Ishikawa (cell line): ENCODE measurements around the gene HSPB8.

Experiments used
- CEBPB ChIP-seq: IDR thresholded peaks from 2 replicates; pipeline ENCODE4 v1.6.1; 2012
- CREB1 ChIP-seq: IDR thresholded peaks from 2 replicates; pipeline ENCODE4 v1.6.1; 2012; ENCODE audit warnings: low read depth
- EGR1 ChIP-seq: IDR thresholded peaks from 2 replicates; pipeline ENCODE4 v1.6.1; 2012
- EP300 ChIP-seq: IDR thresholded peaks from 2 replicates; pipeline ENCODE4 v1.6.1; 2012; ENCODE audit warnings: borderline replicate concordance
- FOXM1 ChIP-seq: IDR thresholded peaks from 2 replicates; pipeline ENCODE4 v1.6.1; 2012; ENCODE audit warnings: low read depth, borderline replicate concordance
- NFIC ChIP-seq: IDR thresholded peaks from 2 replicates; pipeline ENCODE4 v1.6.1; 2012
- RAD21 ChIP-seq: IDR thresholded peaks from 2 replicates; pipeline ENCODE4 v1.6.1; 2012; ENCODE audit warnings: low read depth
- REST ChIP-seq: IDR thresholded peaks from 2 replicates; pipeline ENCODE4 v1.6.1; 2012; ENCODE audit warnings: low read depth, mild to moderate bottlenecking
- TAF1 ChIP-seq: IDR thresholded peaks from 2 replicates; pipeline ENCODE4 v1.6.1; 2012; ENCODE audit warnings: low read depth, mild to moderate bottlenecking
- TCF12 ChIP-seq: IDR thresholded peaks from 2 replicates; pipeline ENCODE4 v1.6.1; 2012; ENCODE audit warnings: low read depth
- TEAD4 ChIP-seq: IDR thresholded peaks from 2 replicates; pipeline ENCODE4 v1.6.1; 2012
- YY1 ChIP-seq: IDR thresholded peaks from 2 replicates; pipeline ENCODE4 v1.6.1; 2012; ENCODE audit warnings: low read depth
- ZBTB7A ChIP-seq: IDR thresholded peaks from 2 replicates; pipeline ENCODE4 v1.6.1; 2012; ENCODE audit warnings: low read depth
- TF ChIP-seq, protein P1 (sequence below): IDR thresholded peaks from 2 replicates; pipeline ENCODE4 v1.6.1; 2012
- TF ChIP-seq, protein P2 (sequence below): IDR thresholded peaks from 2 replicates; pipeline ENCODE4 v1.6.1; 2012

The HSPB8 gene

GRCh38 chr12:119201789-119202543, 23.2 kb downstream of the HSPB8 start:
- TF ChIP-seq, protein P1, sequence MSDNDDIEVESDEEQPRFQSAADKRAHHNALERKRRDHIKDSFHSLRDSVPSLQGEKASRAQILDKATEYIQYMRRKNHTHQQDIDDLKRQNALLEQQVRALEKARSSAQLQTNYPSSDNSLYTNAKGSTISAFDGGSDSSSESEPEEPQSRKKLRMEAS = no peak
- TF ChIP-seq EGR1 = no peak
- no peak for TF ChIP-seq REST
- no peak for TF ChIP-seq NFIC
- no peak for TF ChIP-seq EP300
- TF ChIP-seq CREB1 = no peak
- TF ChIP-seq, protein P2, sequence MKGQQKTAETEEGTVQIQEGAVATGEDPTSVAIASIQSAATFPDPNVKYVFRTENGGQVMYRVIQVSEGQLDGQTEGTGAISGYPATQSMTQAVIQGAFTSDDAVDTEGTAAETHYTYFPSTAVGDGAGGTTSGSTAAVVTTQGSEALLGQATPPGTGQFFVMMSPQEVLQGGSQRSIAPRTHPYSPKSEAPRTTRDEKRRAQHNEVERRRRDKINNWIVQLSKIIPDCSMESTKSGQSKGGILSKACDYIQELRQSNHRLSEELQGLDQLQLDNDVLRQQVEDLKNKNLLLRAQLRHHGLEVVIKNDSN = no peak
- no peak for TF ChIP-seq TCF12
- no peak for TF ChIP-seq FOXM1
- TF ChIP-seq TAF1 = no peak
- no peak for TF ChIP-seq TEAD4
- TF ChIP-seq ZBTB7A = no peak
- TF ChIP-seq CEBPB = no peak
- TF ChIP-seq YY1 = no peak
- TF ChIP-seq RAD21 = no peak

- TF ChIP-seq CEBPB (no peak), RAD21 (no peak), EP300 (no peak), FOXM1 (no peak), TCF12 (no peak), EGR1 (no peak), CREB1 (no peak), NFIC (no peak), REST (no peak), TAF1 (no peak), TEAD4 (no peak), YY1 (no peak)
- TF ChIP-seq, protein P1 = no peak
- TF ChIP-seq, protein P2 = no peak
Observed at GRCh38 chr12:119202544-119202943, 23.8 kb downstream of the HSPB8 start.

GRCh38 chr12:119204131-119204530, 25.4 kb downstream of the HSPB8 start:
- TF ChIP-seq TAF1 (no peak), RAD21 (no peak), NFIC (no peak)
- TF ChIP-seq, protein P2 = no peak
- TF ChIP-seq, protein P1 = no peak

DNA sequence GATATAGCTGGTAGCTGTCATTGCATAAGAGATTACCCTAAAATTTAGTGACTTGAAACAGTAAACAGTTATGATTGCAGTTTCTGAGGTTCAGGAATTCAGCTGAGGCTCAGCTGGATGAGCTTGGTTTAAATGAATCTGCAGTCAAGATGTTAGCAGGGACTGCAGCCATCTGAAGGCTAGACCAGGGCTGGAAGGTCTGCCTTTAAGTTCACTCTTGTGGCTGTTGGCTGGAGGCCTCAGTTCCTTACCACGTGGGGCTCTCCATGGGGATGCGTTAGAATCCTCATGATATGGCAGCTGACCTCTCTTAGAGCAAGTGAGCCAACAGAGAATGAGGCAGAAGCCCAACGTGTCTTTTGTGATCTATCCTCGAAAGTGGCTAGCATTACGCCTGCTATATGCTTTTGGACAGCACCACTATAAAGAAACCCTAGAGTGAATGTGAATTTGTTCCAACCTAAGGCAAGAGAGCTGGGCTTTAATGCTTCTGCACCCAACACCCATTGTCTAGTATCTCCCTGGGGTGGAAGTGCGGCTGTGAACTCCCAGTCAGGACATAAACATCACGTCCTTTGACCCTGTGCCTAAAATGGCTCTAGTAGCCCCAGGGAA, 26.0 kb downstream of the HSPB8 start:
- no peak for TF ChIP-seq YY1

DNA sequence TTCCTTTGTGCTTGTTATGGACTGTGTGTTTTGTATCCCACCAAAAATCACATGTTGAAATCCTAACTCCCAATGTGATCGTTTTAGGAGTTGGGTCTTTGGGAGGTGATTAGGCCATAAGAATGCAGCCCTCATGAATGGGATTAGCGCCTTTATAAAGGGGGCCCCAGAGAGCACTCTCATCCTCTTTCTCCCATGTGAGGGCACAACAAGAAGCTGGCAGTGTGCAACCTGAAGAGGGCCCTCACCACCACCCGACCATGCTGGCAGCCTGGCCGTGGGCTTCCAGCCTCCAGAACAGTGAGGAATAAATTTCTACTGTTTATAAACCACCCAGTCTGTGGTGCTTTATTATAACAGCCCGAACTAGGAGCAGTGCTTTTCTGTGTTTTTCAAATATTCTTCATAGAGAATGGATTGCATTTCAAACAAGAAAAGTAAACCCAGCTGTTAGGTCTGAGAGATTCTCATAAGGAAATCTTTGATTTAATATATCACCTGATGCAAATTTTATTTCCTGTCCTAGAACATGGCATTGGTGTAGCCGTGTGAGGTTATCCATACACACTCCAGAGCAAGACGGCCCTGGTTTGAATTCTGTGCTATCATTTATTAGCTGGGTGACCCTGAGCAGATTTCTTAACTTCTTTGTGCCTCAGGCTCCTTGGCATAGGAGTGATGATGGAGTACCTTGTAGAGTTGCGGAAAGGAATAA, 27.8 kb downstream of the HSPB8 start:
- TF ChIP-seq CREB1 (no peak), FOXM1 (no peak), TAF1 (no peak), YY1 (no peak), TCF12 (no peak), EP300 (no peak), CEBPB (no peak), EGR1 (no peak), TEAD4 (no peak), ZBTB7A (no peak), RAD21 (no peak), REST (no peak), NFIC (no peak)
- TF ChIP-seq, protein P2 = no peak
- TF ChIP-seq, protein P1 = no peak
